Measurements from ENCODE around the gene GNB4. TPM values are rescaled to one million over a fixed set of nuclear protein-coding genes. Genes with fewer than 3 reads are reported as not detected.

The GNB4 gene
- total RNA-seq, 4 donors from 2014 or later = 74.2 to 158 (median 82.1) TPM

DNA sequence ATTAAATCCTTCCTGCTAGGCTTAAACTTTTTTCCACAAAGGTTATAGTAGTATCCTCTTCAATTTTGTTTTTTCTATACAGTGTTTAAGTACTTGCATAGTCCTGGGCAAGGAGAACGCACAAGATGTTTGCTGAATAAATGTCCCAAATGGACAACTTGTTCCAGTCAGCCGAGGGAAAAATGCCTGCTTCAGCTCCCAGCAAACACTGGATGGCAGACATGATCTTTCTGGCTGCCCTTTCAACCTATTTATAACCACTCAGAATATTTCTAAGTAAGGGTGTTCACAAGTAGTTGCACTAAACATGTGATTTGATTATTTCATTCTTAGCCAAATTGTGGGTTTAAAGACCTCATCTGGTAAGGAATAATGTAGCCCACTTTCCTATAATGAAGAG lies 29.8 kb downstream of the GNB4 start:
- peak overlapping the region; percentile 18 to 56 (median 35) for H3K27ac ChIP-seq
- 5 to 10% methylated on average over 2 of the region's 2 CpGs for WGBS, 2 donors (ENCODE audit: low coverage in 1 of 2)
- ATAC-seq = peak; percentile 36

DNA sequence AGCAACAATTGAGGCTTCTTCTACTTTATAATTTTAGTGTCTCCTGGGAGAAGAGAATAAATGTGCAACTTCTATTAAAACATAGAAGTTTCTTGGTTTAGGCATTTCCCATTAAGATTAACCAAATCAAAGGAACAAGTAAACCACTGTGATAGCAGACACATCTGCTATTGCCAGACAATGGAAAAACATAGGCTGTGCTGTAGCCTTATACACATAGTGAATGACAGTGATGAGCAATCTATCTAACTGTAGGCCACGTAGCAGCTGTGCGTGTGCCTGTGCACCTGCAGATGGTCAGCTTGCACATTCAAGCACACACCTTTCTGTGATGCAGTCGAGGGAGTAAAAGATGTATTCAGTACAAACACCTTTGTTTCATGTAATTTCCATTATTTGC lies 32.7 kb downstream of the GNB4 start:
- peaks cover 0 to 40% of the 10 kb centered on the region in 2 donors for H3K36me3 ChIP-seq
- no peak for ATAC-seq
- no peak overlapping the region for H3K4me3 ChIP-seq
- no peaks in the 10 kb centered on the region for H3K27me3 ChIP-seq
- 75 to 77% methylated on average over 3 of the region's 3 CpGs for WGBS, 2 donors (ENCODE audit: low coverage in 1 of 2)
- H3K9me3 ChIP-seq = no peaks in the 10 kb centered on the region
- H3K4me1 ChIP-seq = peaks cover 2 to 24% (median 3%) of the 10 kb centered on the region in 3 donors
- H3K27ac ChIP-seq = no peak overlapping the region
- TF ChIP-seq, protein P1, sequence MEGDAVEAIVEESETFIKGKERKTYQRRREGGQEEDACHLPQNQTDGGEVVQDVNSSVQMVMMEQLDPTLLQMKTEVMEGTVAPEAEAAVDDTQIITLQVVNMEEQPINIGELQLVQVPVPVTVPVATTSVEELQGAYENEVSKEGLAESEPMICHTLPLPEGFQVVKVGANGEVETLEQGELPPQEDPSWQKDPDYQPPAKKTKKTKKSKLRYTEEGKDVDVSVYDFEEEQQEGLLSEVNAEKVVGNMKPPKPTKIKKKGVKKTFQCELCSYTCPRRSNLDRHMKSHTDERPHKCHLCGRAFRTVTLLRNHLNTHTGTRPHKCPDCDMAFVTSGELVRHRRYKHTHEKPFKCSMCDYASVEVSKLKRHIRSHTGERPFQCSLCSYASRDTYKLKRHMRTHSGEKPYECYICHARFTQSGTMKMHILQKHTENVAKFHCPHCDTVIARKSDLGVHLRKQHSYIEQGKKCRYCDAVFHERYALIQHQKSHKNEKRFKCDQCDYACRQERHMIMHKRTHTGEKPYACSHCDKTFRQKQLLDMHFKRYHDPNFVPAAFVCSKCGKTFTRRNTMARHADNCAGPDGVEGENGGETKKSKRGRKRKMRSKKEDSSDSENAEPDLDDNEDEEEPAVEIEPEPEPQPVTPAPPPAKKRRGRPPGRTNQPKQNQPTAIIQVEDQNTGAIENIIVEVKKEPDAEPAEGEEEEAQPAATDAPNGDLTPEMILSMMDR (IDR thresholded peaks at IDR 0.05) = no peak
- no peak for TF ChIP-seq EP300 (IDR thresholded peaks at IDR 0.05)
- TF ChIP-seq POLR2AphosphoS5 (IDR thresholded peaks at IDR 0.05) = no peak
- no peak for TF ChIP-seq POLR2A (IDR thresholded peaks at IDR 0.05)

More for the DNA sequence above, 29.8 kb downstream of the GNB4 start:
- Histone ChIP-seq H3K4me1 (peaks cover 0 to 25% (median 3%) of the 10 kb centered on the region in 3 donors), H3K4me3 (no peak overlapping the region), H3K9me3 (no peaks in the 10 kb centered on the region), H3K36me3 (peaks cover 0 to 62% of the 10 kb centered on the region in 2 donors), H3K27me3 (no peaks in the 10 kb centered on the region)
- TF ChIP-seq POLR2AphosphoS5 (IDR thresholded peaks at IDR 0.05) (peak; percentile 10), EP300 (IDR thresholded peaks at IDR 0.05) (no peak), POLR2A (IDR thresholded peaks at IDR 0.05) (no peak)
- TF ChIP-seq, protein P1 (IDR thresholded peaks at IDR 0.05) = peak in 3 of 4 experiments; percentile 54 to 76 (median 63)

DNA sequence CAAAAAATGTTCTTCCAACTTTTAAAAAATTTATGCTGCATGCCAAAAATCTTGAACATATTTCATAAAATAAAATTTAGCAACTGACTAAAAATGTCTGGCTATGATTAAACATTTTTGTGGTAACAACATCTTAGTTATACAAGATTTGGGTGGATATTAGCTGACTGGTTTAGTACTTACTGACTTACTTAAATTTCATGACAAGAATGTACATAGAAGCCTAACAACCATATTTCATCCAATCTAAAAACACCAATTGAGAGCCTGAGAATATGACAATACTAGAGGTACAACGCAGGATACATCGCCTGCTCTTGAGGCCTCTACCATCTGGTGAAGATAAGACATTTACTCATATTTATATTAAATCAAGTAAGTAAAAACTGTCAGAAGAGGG lies 34.6 kb downstream of the GNB4 start:
- Histone ChIP-seq H3K27me3 (no peaks in the 10 kb centered on the region), H3K36me3 (peaks cover 0 to 49% of the 10 kb centered on the region in 2 donors), H3K27ac (peak overlapping the region in 2 of 4 donors; percentile 21 to 29), H3K9me3 (no peaks in the 10 kb centered on the region), H3K4me1 (peaks cover 2 to 17% (median 3%) of the 10 kb centered on the region in 3 donors), H3K4me3 (no peak overlapping the region)
- WGBS, 2 donors (ENCODE audit: low coverage in 1 of 2) = 97 to 100% methylated on average over 2 of the region's 2 CpGs
- TF ChIP-seq, protein P1 (IDR thresholded peaks at IDR 0.05) = no peak
- TF ChIP-seq POLR2AphosphoS5 (IDR thresholded peaks at IDR 0.05) (no peak), EP300 (IDR thresholded peaks at IDR 0.05) (no peak), POLR2A (IDR thresholded peaks at IDR 0.05) (no peak)
- ATAC-seq = no peak

DNA sequence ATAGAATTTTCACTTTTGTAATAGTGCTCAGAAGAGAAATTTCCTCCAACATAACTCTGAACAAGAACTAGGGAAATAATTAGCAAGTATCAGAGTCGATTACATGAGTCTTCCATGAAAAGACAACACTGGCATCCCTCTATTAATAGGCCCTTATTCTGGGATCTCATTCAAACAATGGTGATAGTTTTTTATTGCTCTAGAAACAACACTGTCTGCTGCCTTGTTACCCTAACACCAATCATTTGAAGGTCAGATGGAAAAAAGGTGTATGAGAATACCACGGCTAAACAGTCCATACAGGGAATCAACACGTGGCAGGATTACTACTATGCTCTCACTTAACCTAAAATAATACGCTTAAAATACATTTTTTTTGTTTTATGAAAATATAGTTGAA lies 35.9 kb downstream of the GNB4 start:
- Histone ChIP-seq H3K4me1 (peaks cover 2 to 6% (median 3%) of the 10 kb centered on the region in 3 donors), H3K4me3 (no peak overlapping the region), H3K27ac (no peak overlapping the region), H3K36me3 (peaks cover 0 to 50% of the 10 kb centered on the region in 2 donors), H3K9me3 (no peaks in the 10 kb centered on the region), H3K27me3 (no peaks in the 10 kb centered on the region)
- TF ChIP-seq POLR2A (IDR thresholded peaks at IDR 0.05) (no peak), POLR2AphosphoS5 (IDR thresholded peaks at IDR 0.05) (no peak), EP300 (IDR thresholded peaks at IDR 0.05) (no peak)
- TF ChIP-seq, protein P1 (IDR thresholded peaks at IDR 0.05) = no peak
- WGBS, 2 donors (ENCODE audit: low coverage in 1 of 2) = 37 to 82% methylated on average over 4 of the region's 4 CpGs
- ATAC-seq = no peak

DNA sequence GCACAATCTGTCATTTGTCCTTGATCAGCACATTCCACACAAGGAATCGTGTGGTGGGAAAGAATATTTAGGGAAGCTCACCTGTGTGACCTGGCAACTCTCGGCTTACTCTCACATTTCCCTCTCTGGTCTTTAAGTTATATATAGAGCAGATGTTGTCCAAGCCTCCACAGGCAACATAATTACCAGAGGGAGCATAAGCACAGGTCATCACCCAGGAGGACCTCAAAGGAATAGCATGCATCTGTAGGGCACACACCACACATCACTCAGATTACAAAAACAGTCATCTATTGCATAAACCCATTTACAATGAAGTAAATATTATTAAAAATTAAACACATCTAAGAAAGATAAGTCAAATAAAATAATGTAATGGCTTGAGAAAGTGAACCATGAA lies 36.5 kb downstream of the GNB4 start:
- H3K9me3 ChIP-seq = no peaks in the 10 kb centered on the region
- no peak overlapping the region for H3K27ac ChIP-seq
- no peak for ATAC-seq
- TF ChIP-seq EP300 (IDR thresholded peaks at IDR 0.05) (no peak), POLR2A (IDR thresholded peaks at IDR 0.05) (no peak), POLR2AphosphoS5 (IDR thresholded peaks at IDR 0.05) (no peak)
- TF ChIP-seq, protein P1 (IDR thresholded peaks at IDR 0.05) = no peak
- H3K4me1 ChIP-seq = peaks cover 2 to 6% (median 3%) of the 10 kb centered on the region in 3 donors
- WGBS, 2 donors (ENCODE audit: low coverage in 1 of 2) = 52 to 86% methylated on average over 2 of the region's 2 CpGs
- H3K36me3 ChIP-seq = peaks cover 0 to 55% of the 10 kb centered on the region in 2 donors
- H3K27me3 ChIP-seq = no peaks in the 10 kb centered on the region
- H3K4me3 ChIP-seq = no peak overlapping the region

All from gastroesophageal sphincter (tissue), 4 donors.